Stimulated activated naive CD8-positive, alpha-beta T cell treated with anti-CD3 and anti-CD28 coated beads, Interleukin-15, Interleukin-2, amounts not matched to agents 100 ng/mL and 50 ng/mL, for 24 hours (primary cell): Measurements from ENCODE around the gene RSAD2.
"Not testable (repeated sequence)": the region's sequence is repeated elsewhere in the genome, so short reads cannot be mapped to it uniquely, and the experiment has no call there.

Experiments used
- H3K27ac Mint-ChIP-seq: one replicate; pipeline ENCODE4 v1.8.0; 2021; ENCODE audit warnings: mild to moderate bottlenecking, mixed read lengths
- H3K27me3 Mint-ChIP-seq: one replicate; pipeline ENCODE4 v1.8.0; 2021; ENCODE audit warnings: mixed read lengths
- H3K36me3 Mint-ChIP-seq: one replicate; pipeline ENCODE4 v1.8.0; 2021; ENCODE audit warnings: low read depth, mixed read lengths
- H3K4me1 Mint-ChIP-seq: one replicate; pipeline ENCODE4 v1.8.0; 2021; ENCODE audit warnings: low read depth, mixed read lengths
- H3K4me3 Mint-ChIP-seq: one replicate; pipeline ENCODE4 v1.8.0; 2021; ENCODE audit warnings: mild to moderate bottlenecking, mixed read lengths
- H3K9me3 Mint-ChIP-seq: one replicate; pipeline ENCODE4 v1.8.0; 2021; ENCODE audit warnings: mixed read lengths

The RSAD2 gene

GRCh38 chr2:6934758-6935651, 57.4 kb downstream of the RSAD2 start:
- H3K9me3 Mint-ChIP-seq = no peaks in the 10 kb centered on the region
- no peak overlapping the region for H3K27ac Mint-ChIP-seq
- H3K4me3 Mint-ChIP-seq = no peak overlapping the region
- H3K36me3 Mint-ChIP-seq = peaks cover 12% of the 10 kb centered on the region
- peaks cover 50% of the 10 kb centered on the region for H3K4me1 Mint-ChIP-seq
- no peaks in the 10 kb centered on the region for H3K27me3 Mint-ChIP-seq

- Mint-ChIP-seq H3K36me3 (peaks cover 12% of the 10 kb centered on the region), H3K4me1 (peaks cover 49% of the 10 kb centered on the region)
- H3K27ac Mint-ChIP-seq, H3K4me3 Mint-ChIP-seq, H3K9me3 Mint-ChIP-seq, H3K27me3 Mint-ChIP-seq: not testable (repeated sequence)
These were observed 58.1 kb downstream of the RSAD2 start for GRCh38 chr2:6935652-6936020.

- H3K4me1 Mint-ChIP-seq = peaks cover 43% of the 10 kb centered on the region
- H3K4me3 Mint-ChIP-seq = no peak overlapping the region
- H3K27me3 Mint-ChIP-seq = no peaks in the 10 kb centered on the region
- no peaks in the 10 kb centered on the region for H3K9me3 Mint-ChIP-seq
- H3K36me3 Mint-ChIP-seq = peaks cover 16% of the 10 kb centered on the region
- no peak overlapping the region for H3K27ac Mint-ChIP-seq
These were observed 59.6 kb downstream of the RSAD2 start for GRCh38 chr2:6937157-6937556.

GRCh38 chr2:6937582-6937981, 60.0 kb downstream of the RSAD2 start:
- no peaks in the 10 kb centered on the region for H3K27me3 Mint-ChIP-seq
- peaks cover 19% of the 10 kb centered on the region for H3K36me3 Mint-ChIP-seq
- peaks cover 43% of the 10 kb centered on the region for H3K4me1 Mint-ChIP-seq
- no peak overlapping the region for H3K27ac Mint-ChIP-seq
- no peak overlapping the region for H3K4me3 Mint-ChIP-seq
- H3K9me3 Mint-ChIP-seq = no peaks in the 10 kb centered on the region

- peaks cover 43% of the 10 kb centered on the region for H3K4me1 Mint-ChIP-seq
- peaks cover 32% of the 10 kb centered on the region for H3K36me3 Mint-ChIP-seq
- no peaks in the 10 kb centered on the region for H3K27me3 Mint-ChIP-seq
- H3K4me3 Mint-ChIP-seq = no peak overlapping the region
- H3K9me3 Mint-ChIP-seq = no peaks in the 10 kb centered on the region
- H3K27ac Mint-ChIP-seq = no peak overlapping the region
These were observed 61.5 kb downstream of the RSAD2 start for GRCh38 chr2:6939071-6939470.

- Mint-ChIP-seq H3K36me3 (peaks cover 34% of the 10 kb centered on the region), H3K4me3 (no peak overlapping the region), H3K4me1 (peaks cover 47% of the 10 kb centered on the region), H3K9me3 (no peaks in the 10 kb centered on the region), H3K27me3 (no peaks in the 10 kb centered on the region), H3K27ac (no peak overlapping the region)
These were observed 63.2 kb downstream of the RSAD2 start for GRCh38 chr2:6940820-6941219.

GRCh38 chr2:6941299-6942046, 63.9 kb downstream of the RSAD2 start:
- no peak overlapping the region for H3K4me3 Mint-ChIP-seq
- no peak overlapping the region for H3K27ac Mint-ChIP-seq
- H3K27me3 Mint-ChIP-seq = no peaks in the 10 kb centered on the region
- peaks cover 45% of the 10 kb centered on the region for H3K4me1 Mint-ChIP-seq
- peaks cover 34% of the 10 kb centered on the region for H3K36me3 Mint-ChIP-seq
- no peaks in the 10 kb centered on the region for H3K9me3 Mint-ChIP-seq

- no peaks in the 10 kb centered on the region for H3K9me3 Mint-ChIP-seq
- H3K27ac Mint-ChIP-seq = peak overlapping the region; percentile 7
- peaks cover 34% of the 10 kb centered on the region for H3K36me3 Mint-ChIP-seq
These were observed 65.3 kb downstream of the RSAD2 start for GRCh38 chr2:6942848-6943247.

GRCh38 chr2:6943523-6943922, 65.9 kb downstream of the RSAD2 start:
- peaks cover 41% of the 10 kb centered on the region for H3K4me1 Mint-ChIP-seq
- H3K4me3 Mint-ChIP-seq = no peak overlapping the region
- H3K27me3 Mint-ChIP-seq = no peaks in the 10 kb centered on the region
- peaks cover 38% of the 10 kb centered on the region for H3K36me3 Mint-ChIP-seq
- no peak overlapping the region for H3K27ac Mint-ChIP-seq
- H3K9me3 Mint-ChIP-seq = no peaks in the 10 kb centered on the region

More at GRCh38 chr2:6942848-6943247, 65.3 kb downstream of the RSAD2 start:
- Mint-ChIP-seq H3K4me1 (peaks cover 39% of the 10 kb centered on the region), H3K4me3 (no peak overlapping the region), H3K27me3 (no peaks in the 10 kb centered on the region)

- H3K9me3 Mint-ChIP-seq = no peaks in the 10 kb centered on the region
- H3K27ac Mint-ChIP-seq = no peak overlapping the region
- H3K27me3 Mint-ChIP-seq = no peaks in the 10 kb centered on the region
- H3K4me1 Mint-ChIP-seq = peaks cover 43% of the 10 kb centered on the region
- H3K36me3 Mint-ChIP-seq = peaks cover 43% of the 10 kb centered on the region
- H3K4me3 Mint-ChIP-seq = no peak overlapping the region
These were observed 66.4 kb downstream of the RSAD2 start for GRCh38 chr2:6943971-6944370.

GRCh38 chr2:6944555-6944954, 67.0 kb downstream of the RSAD2 start:
- H3K4me3 Mint-ChIP-seq = no peak overlapping the region
- no peaks in the 10 kb centered on the region for H3K9me3 Mint-ChIP-seq
- peaks cover 45% of the 10 kb centered on the region for H3K36me3 Mint-ChIP-seq
- no peaks in the 10 kb centered on the region for H3K27me3 Mint-ChIP-seq
- H3K27ac Mint-ChIP-seq = no peak overlapping the region
- H3K4me1 Mint-ChIP-seq = peaks cover 41% of the 10 kb centered on the region

- Mint-ChIP-seq H3K4me1 (peaks cover 44% of the 10 kb centered on the region), H3K27ac (peak overlapping the region; percentile 54), H3K36me3 (peaks cover 49% of the 10 kb centered on the region)
These were observed 67.7 kb downstream of the RSAD2 start for GRCh38 chr2:6945087-6945813.

GRCh38 chr2:6945821-6946220, 68.2 kb downstream of the RSAD2 start:
- H3K36me3 Mint-ChIP-seq = peaks cover 49% of the 10 kb centered on the region
- H3K4me1 Mint-ChIP-seq = peaks cover 49% of the 10 kb centered on the region
- H3K27me3 Mint-ChIP-seq = no peaks in the 10 kb centered on the region
- H3K27ac Mint-ChIP-seq = peak overlapping the region; percentile 54
- no peak overlapping the region for H3K4me3 Mint-ChIP-seq
- no peaks in the 10 kb centered on the region for H3K9me3 Mint-ChIP-seq

More at GRCh38 chr2:6945087-6945813, 67.7 kb downstream of the RSAD2 start:
- no peaks in the 10 kb centered on the region for H3K9me3 Mint-ChIP-seq
- H3K27me3 Mint-ChIP-seq = no peaks in the 10 kb centered on the region
- H3K4me3 Mint-ChIP-seq = no peak overlapping the region

GRCh38 chr2:6946722-6947121, 69.1 kb downstream of the RSAD2 start:
- H3K4me3 Mint-ChIP-seq = no peak overlapping the region
- H3K36me3 Mint-ChIP-seq = peaks cover 43% of the 10 kb centered on the region
- no peaks in the 10 kb centered on the region for H3K27me3 Mint-ChIP-seq
- H3K9me3 Mint-ChIP-seq = no peaks in the 10 kb centered on the region
- H3K27ac Mint-ChIP-seq = no peak overlapping the region
- H3K4me1 Mint-ChIP-seq = peaks cover 54% of the 10 kb centered on the region
